GM23248 (cell line): ENCODE measurements around the gene HMCN1. TPM values are rescaled to one million over a fixed set of nuclear protein-coding genes. Genes with fewer than 3 reads are reported as not detected.

ENCODE experiments used
- DNase-seq: peaks from one replicate; pipeline ENCODE4 v3.0.0-alpha.2; 2015
- H2AFZ ChIP-seq: fragments of 200-600 bp; sonication (generic); 2 replicates; pipeline ENCODE4 v1.6.1; 2016; ENCODE audit warnings: antibody characterized with exemption
- H3F3A ChIP-seq: fragments of 200-600 bp; sonication (generic); 2 replicates; pipeline ENCODE4 v1.6.1; 2016; ENCODE audit warnings: mild to moderate bottlenecking, antibody characterized with exemption, mixed run types; ENCODE audit not compliant: insufficient read depth
- H3K27ac ChIP-seq: fragments of 200-600 bp; sonication (generic); 2 replicates; pipeline ENCODE4 v1.5.1; 2016; ENCODE audit warnings: mild to moderate bottlenecking
- H3K27me3 ChIP-seq: fragments of 200-600 bp; sonication (generic); replicated peaks from 2 replicates; pipeline ENCODE4 v1.6.1; 2016; ENCODE audit warnings: mild to moderate bottlenecking; ENCODE audit not compliant: insufficient read depth
- H3K36me3 ChIP-seq: fragments of 200-600 bp; sonication (generic); 2 replicates; pipeline ENCODE4 v1.6.1; 2016; ENCODE audit warnings: low read depth, mild to moderate bottlenecking
- H3K4me1 ChIP-seq: fragments of 200-600 bp; sonication (generic); 2 replicates; pipeline ENCODE4 v1.6.1; 2016; ENCODE audit warnings: mild to moderate bottlenecking; ENCODE audit not compliant: insufficient read depth
- H3K4me2 ChIP-seq: fragments of 200-600 bp; sonication (generic); one replicate; pipeline ENCODE4 v1.6.1; 2016; ENCODE audit warnings: mild to moderate bottlenecking; ENCODE audit not compliant: unreplicated experiment
- H3K4me3 ChIP-seq: fragments of 200-600 bp; sonication (generic); 2 replicates; pipeline ENCODE4 v1.5.1; 2016; ENCODE audit warnings: mild to moderate bottlenecking
- H3K79me2 ChIP-seq: fragments of 200-600 bp; sonication (generic); 2 replicates; pipeline ENCODE4 v1.6.1; 2016; ENCODE audit warnings: mild to moderate bottlenecking; ENCODE audit not compliant: insufficient read depth
- H3K9ac ChIP-seq: fragments of 200-600 bp; sonication (generic); 2 replicates; pipeline ENCODE4 v1.6.1; 2016; ENCODE audit warnings: mild to moderate bottlenecking
- H3K9me2 ChIP-seq: fragments of 200-600 bp; sonication (generic); 2 replicates; pipeline ENCODE4 v1.6.1; 2016; ENCODE audit warnings: mixed run types, mild to moderate bottlenecking, moderate library complexity; ENCODE audit not compliant: insufficient read depth
- H3K9me3 ChIP-seq: fragments of 200-600 bp; sonication (generic); one replicate; pipeline ENCODE4 v1.6.1; 2017; ENCODE audit warnings: low read depth
- H4K20me1 ChIP-seq: fragments of 200-600 bp; sonication (generic); 2 replicates; pipeline ENCODE4 v1.6.0; 2016; ENCODE audit not compliant: insufficient read depth
- EZH2 ChIP-seq: fragments of 200-600 bp; sonication (generic); IDR thresholded peaks from 2 replicates; pipeline ENCODE4 v1.6.1; 2018; ENCODE audit warnings: antibody characterized with exemption, mild to moderate bottlenecking; ENCODE audit not compliant: insufficient read depth, poor library complexity, severe bottlenecking
- EZH2phosphoT487 ChIP-seq: fragments of 200-600 bp; sonication (generic); IDR thresholded peaks from 2 replicates; pipeline ENCODE4 v1.6.1; 2018; ENCODE audit warnings: antibody characterized with exemption, moderate library complexity, mild to moderate bottlenecking, low read depth; ENCODE audit not compliant: insufficient read depth
- WGBS, 2 experiments: methylation state at CpG; one replicate each; pipeline ENCODE4 v1.1.6; 2015 to 2017; ENCODE audit warnings: low lambda C conversion rate in 2 of 2, low coverage in 1 of 2; ENCODE audit errors: missing lambda C conversion rate in 2 of 2; 5-methylcytosine and 5-hydroxymethylcytosine counted together
- in situ Hi-C: fragments of 300-500 bp; cut with MboI; formaldehyde crosslinking; loops from 2 replicates; pipeline ENCODE4 v1.15.0; 2020
- polyA plus RNA-seq: library from polyadenylated mRNA; unstranded; fragments of >200 nt; fragmentation: Nextera tagmentation; extraction: Ambion mirVana; gene quantifications from 2 replicates; pipeline ENCODE4 v1.2.1, GENCODE V29; 2016
- total RNA-seq: library from RNA; depleted of rRNA; stranded (reverse); fragments of >200 nt; shearing (Covaris generic); gene quantifications from 2 replicates; pipeline ENCODE4 v1.2.3, GENCODE V29; 2014

Gene HMCN1
- total and polyA plus RNA-seq, 2 experiments from 2014 or later = 1.8 to 5.2 TPM

GRCh38 chr1:185906186-185906585, 172.0 kb downstream of the HMCN1 start:
- no peaks in the 10 kb centered on the region for H3K79me2 ChIP-seq
- no peak overlapping the region for H3K4me3 ChIP-seq
- TF ChIP-seq EZH2phosphoT487 (no peak), EZH2 (no peak)
- H3K9me3 ChIP-seq = no peaks in the 10 kb centered on the region
- no peak overlapping the region for H3K9ac ChIP-seq
- H4K20me1 ChIP-seq = no peaks in the 10 kb centered on the region
- H3K27ac ChIP-seq = no peak overlapping the region
- in situ Hi-C loops = no loop called here
- H2AFZ ChIP-seq = no peak overlapping the region
- H3K27me3 ChIP-seq = no peaks in the 10 kb centered on the region
- DNase-seq = no peak
- 4 to 10% methylated on average over 1 of the region's 1 CpG for WGBS, 2 experiments
- H3K4me2 ChIP-seq = no peak overlapping the region
- no peaks in the 10 kb centered on the region for H3F3A ChIP-seq
- H3K9me2 ChIP-seq = no peaks in the 10 kb centered on the region
- H3K4me1 ChIP-seq = no peaks in the 10 kb centered on the region
- no peaks in the 10 kb centered on the region for H3K36me3 ChIP-seq

- in situ Hi-C loops = no loop called here
- no peak for DNase-seq
- H3K4me3 ChIP-seq = no peak overlapping the region
- H3K9ac ChIP-seq = no peak overlapping the region
- H3K9me3 ChIP-seq = no peaks in the 10 kb centered on the region
- H3K4me1 ChIP-seq = no peaks in the 10 kb centered on the region
- H3K79me2 ChIP-seq = no peaks in the 10 kb centered on the region
- H4K20me1 ChIP-seq = no peaks in the 10 kb centered on the region
- no peaks in the 10 kb centered on the region for H3K27me3 ChIP-seq
- no peak overlapping the region for H3K4me2 ChIP-seq
- H3F3A ChIP-seq = no peaks in the 10 kb centered on the region
- H3K36me3 ChIP-seq = no peaks in the 10 kb centered on the region
- no peak for TF ChIP-seq EZH2
- TF ChIP-seq EZH2phosphoT487 = no peak
- WGBS, 2 experiments = 19 to 20% methylated on average over 2 of the region's 2 CpGs
- no peak overlapping the region for H2AFZ ChIP-seq
- no peak overlapping the region for H3K27ac ChIP-seq
- H3K9me2 ChIP-seq = no peaks in the 10 kb centered on the region
Observed at GRCh38 chr1:185907246-185907645, 173.1 kb downstream of the HMCN1 start.

- H3K27me3 ChIP-seq = no peaks in the 10 kb centered on the region
- no peak overlapping the region for H3K4me2 ChIP-seq
- no peak overlapping the region for H3K9ac ChIP-seq
- no peaks in the 10 kb centered on the region for H3K9me3 ChIP-seq
- no peak overlapping the region for H2AFZ ChIP-seq
- H4K20me1 ChIP-seq = no peaks in the 10 kb centered on the region
- H3K79me2 ChIP-seq = no peaks in the 10 kb centered on the region
- DNase-seq = no peak
- no peak for TF ChIP-seq EZH2phosphoT487
- no peak for TF ChIP-seq EZH2
- no peaks in the 10 kb centered on the region for H3K9me2 ChIP-seq
- WGBS, 2 experiments = 98 to 99% methylated on average over 4 of the region's 4 CpGs
- H3K36me3 ChIP-seq = no peaks in the 10 kb centered on the region
- H3F3A ChIP-seq = no peaks in the 10 kb centered on the region
- H3K4me1 ChIP-seq = no peaks in the 10 kb centered on the region
- H3K4me3 ChIP-seq = no peak overlapping the region
- no peak overlapping the region for H3K27ac ChIP-seq
- in situ Hi-C loops = no loop called here
Observed at GRCh38 chr1:185911978-185912377, 177.8 kb downstream of the HMCN1 start.

GRCh38 chr1:185912504-185912903, 178.3 kb downstream of the HMCN1 start:
- Histone ChIP-seq H4K20me1 (no peaks in the 10 kb centered on the region), H3K4me1 (no peaks in the 10 kb centered on the region), H3K9me3 (no peaks in the 10 kb centered on the region), H2AFZ (no peak overlapping the region), H3K9ac (no peak overlapping the region), H3K27ac (no peak overlapping the region), H3K9me2 (no peaks in the 10 kb centered on the region), H3K4me2 (no peak overlapping the region), H3K79me2 (no peaks in the 10 kb centered on the region), H3K27me3 (no peaks in the 10 kb centered on the region), H3K36me3 (no peaks in the 10 kb centered on the region), H3K4me3 (no peak overlapping the region), H3F3A (no peaks in the 10 kb centered on the region)
- WGBS, 2 experiments = 88 to 100% methylated on average over 2 of the region's 2 CpGs
- in situ Hi-C loops = no loop called here
- no peak for TF ChIP-seq EZH2
- TF ChIP-seq EZH2phosphoT487 = no peak
- DNase-seq = no peak

GRCh38 chr1:185914089-185914488, 179.9 kb downstream of the HMCN1 start:
- no peak for DNase-seq
- WGBS, 2 experiments = 94 to 100% methylated on average over 1 of the region's 1 CpG
- Histone ChIP-seq H3K9me2 (no peaks in the 10 kb centered on the region), H3K4me3 (no peak overlapping the region), H3K27me3 (no peaks in the 10 kb centered on the region), H3F3A (no peaks in the 10 kb centered on the region), H3K4me1 (no peaks in the 10 kb centered on the region), H3K79me2 (no peaks in the 10 kb centered on the region), H4K20me1 (no peaks in the 10 kb centered on the region), H3K9ac (no peak overlapping the region), H2AFZ (no peak overlapping the region), H3K4me2 (no peak overlapping the region), H3K27ac (no peak overlapping the region), H3K36me3 (no peaks in the 10 kb centered on the region), H3K9me3 (no peaks in the 10 kb centered on the region)
- in situ Hi-C loops = no loop called here
- TF ChIP-seq EZH2 = no peak
- no peak for TF ChIP-seq EZH2phosphoT487
